IPS-18c (cell line): Measurements from ENCODE around the gene CHCT1.
"Not testable (repeated sequence)": the region's sequence is repeated elsewhere in the genome, so short reads cannot be mapped to it uniquely, and the experiment has no call there.

Source experiments
- H3K4me3 ChIP-seq: 2 replicates; pipeline ENCODE4 v1.7.0; 2013; ENCODE audit warnings: low read depth, mild to moderate bottlenecking, low read length, moderate library complexity; ENCODE audit not compliant: insufficient read depth
- H3K9me3 ChIP-seq: one replicate; pipeline ENCODE4 v1.6.1; 2013; ENCODE audit warnings: mild to moderate bottlenecking, low read length, moderate library complexity; ENCODE audit not compliant: control insufficient read depth, insufficient read depth

The CHCT1 gene

DNA sequence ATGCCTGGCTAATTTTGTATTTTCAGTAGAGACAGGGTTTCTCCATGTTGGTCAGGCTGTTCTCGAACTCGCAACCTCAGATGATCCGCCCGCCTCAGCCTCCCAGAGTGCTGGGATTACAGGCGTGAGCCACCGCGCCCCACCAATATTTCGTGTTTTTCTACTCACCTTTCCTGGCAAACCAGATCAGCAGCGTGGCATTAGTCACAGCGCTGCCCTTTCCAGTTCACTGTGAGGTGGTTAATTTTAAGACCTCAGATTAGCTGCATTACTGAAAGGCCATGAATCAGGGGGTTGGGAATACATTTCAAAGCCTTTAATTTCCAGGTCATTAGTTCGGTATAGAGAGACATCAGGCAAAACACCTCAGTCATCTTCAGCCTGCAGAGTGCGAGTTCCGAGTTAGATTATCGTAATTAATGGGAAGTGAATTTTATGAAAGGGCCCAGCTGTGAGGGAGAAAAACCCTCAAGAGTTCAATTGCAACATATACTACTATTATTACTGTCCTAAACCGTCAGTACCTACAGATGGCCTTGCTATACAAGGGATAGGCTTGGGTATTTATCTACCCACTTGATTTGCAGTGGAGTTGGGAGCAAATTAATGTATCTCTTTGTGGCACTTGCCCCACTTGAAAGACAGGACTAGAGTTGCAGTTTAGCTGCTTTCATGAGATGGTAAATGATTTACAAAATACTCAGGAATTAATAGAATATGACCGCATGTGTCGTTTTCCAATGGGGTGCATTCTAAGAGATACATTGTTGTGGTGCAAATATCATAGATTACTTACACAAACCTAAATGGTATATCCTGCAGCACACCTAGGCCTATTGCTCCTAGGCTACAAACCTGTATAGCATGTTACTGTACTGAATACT, 28.2 kb upstream of the CHCT1 start:
- Histone ChIP-seq H3K4me3 (no peak overlapping the region), H3K9me3 (no peaks in the 10 kb centered on the region)

DNA sequence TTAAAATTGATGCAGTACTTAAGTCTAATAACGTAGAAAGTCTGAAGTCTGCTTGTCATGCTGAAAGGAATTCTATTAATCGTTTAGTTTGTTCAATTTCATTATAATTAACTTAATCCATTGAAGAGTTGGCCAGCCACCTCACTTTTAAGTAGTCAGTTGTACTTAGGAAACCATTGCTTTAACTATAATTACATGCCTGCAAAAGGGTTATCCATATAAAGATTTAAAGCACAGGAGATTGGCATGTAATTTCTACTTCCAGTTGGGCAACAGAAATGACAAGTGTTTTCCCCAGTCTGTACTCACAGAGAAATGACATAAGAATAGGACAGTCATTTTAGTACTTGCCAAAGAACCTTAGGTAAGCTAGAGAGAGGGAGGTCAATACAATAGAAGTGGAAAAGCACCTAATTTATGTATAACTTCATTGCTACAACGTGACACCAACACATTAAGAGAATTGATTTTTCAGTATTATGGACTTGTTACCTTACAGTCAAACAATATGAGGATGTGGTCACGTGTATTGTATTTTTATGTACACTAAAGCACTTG, 26.7 kb upstream of the CHCT1 start:
- H3K4me3 ChIP-seq, result no peak overlapping the region
- peaks cover 2% of the 10 kb centered on the region for H3K9me3 ChIP-seq

DNA sequence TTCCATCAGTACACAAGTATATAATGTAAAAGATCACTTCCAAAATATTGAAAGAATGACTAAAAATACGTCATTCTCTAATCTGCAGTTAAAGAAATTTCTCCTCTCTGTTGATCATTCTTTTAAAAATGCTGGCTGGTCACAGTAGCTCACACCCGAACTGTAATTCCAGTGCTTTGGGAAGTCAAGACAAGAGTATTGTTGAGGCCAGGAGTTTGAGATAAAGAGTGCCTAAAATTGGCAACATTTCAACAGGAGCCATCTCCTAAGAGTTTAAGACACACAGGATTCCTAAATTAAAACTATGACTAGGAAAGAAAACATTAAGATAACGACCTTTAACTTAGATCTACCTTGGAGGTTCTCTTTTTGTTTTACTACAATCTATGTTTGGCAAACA, 25.9 kb upstream of the CHCT1 start:
- H3K9me3 ChIP-seq, result peaks cover 2% of the 10 kb centered on the region
- H3K4me3 ChIP-seq, result no peak overlapping the region

DNA sequence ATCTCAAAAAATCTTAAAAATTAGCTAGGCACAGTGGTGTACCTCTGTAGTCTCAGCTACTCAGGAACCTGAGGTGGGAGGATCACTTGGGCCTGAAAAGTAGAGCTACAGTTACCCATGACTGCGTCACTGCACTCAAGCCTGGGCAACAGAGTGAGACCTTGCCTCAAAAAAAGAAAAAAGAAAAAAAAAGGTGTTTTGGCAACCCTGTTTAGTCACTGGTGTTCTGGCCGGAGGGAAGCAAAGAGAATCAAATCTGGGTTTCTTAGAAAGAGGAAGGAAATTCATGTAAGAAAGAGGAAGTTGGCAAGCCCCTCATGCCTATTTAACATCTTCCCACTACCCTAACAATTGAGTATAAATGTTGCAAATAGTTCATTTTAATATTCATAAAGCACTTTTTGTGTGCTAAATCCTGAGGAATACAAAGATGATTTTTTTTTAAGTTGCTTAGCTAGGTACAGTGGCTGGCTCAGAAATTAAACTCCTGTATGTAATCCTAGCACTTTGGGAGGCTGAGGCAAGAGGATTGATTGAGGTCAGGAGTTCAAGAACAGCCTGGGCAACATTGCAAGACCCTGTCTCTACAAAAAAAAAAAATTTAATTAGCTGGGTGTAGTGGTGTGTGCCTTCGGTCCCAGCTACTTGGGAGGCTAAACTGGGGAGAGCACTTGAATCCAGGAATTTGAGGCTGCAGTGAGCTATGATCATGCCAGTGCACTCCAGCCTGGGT, 23.9 kb upstream of the CHCT1 start:
- Histone ChIP-seq H3K4me3 (no peak overlapping the region), H3K9me3 (peaks cover 2% of the 10 kb centered on the region)

DNA sequence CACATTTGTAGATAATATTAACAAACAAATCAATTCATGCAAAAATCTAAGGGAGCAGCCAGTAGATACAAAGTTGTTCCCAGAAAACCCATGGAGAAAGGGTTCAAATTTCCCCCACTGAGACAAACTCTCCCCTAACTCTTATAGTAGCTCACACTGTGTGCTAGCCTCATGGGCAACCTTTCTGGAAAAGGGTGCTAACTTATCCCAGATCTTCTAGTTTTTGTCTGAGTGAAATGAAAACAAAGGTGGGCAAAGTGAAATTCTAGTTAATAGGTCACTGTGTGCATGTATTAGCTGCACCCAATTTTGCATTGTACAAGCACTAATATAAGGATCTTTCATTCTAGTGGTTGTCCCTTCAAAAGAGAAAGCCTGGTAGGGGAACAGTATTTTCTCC, 20.5 kb upstream of the CHCT1 start:
- H3K4me3 ChIP-seq, result no peak overlapping the region
- H3K9me3 ChIP-seq, result peaks cover 2% of the 10 kb centered on the region

DNA sequence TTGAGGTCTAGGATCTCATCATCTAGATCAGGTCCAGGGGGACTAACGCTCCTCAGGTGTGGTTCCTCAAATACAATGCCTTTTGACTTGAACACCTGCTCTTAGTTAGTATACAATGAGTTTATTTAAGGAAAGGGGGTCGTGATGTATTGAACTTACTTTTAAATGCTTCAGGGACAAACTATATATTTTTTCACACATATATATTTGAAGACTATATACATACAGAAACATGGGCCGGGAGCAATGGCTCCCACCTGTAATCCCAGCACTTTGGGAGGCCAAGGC, 18.8 kb upstream of the CHCT1 start:
- H3K4me3 ChIP-seq, result no peak overlapping the region
- H3K9me3 ChIP-seq, result peaks cover 2% of the 10 kb centered on the region

DNA sequence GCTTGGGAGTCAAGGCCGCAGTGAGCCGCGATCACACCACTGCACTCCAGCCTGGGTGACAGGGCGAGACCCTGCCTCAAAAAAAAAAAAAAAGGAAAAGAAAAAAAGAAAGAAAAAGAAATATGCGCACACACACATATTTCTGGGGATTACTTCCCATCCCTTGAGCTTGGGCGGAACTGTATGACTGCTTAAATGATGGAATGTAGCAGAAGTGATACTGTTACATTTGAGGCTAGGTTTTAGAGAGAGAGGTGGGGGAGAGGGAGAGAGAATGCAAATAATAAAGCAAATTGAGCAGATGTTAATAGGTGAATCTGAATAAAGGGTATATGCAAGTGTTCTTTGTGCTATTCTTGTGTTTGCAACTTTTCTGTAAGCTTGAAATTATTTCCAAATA, 18.3 kb upstream of the CHCT1 start:
- H3K4me3 ChIP-seq, result no peak overlapping the region
- H3K9me3 ChIP-seq, result peaks cover 2% of the 10 kb centered on the region

DNA sequence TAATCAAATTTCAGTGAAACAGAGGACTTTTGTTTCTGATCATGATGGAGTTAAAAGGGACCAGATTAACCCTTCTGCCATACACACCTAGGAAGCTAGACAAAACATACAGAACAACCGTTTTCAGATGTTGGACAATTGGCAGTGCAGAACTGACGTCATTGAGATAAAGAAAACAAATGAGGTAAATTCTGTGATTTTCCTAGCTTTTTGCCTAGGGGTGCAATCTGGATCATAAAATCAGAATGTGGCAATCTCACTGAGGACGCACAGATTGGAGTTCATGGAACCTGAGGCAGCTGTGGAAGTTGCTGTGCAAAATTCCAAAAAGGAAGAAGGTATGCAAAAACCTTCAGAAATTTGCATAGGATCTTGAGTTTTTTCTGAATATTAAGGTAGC, 15.4 kb upstream of the CHCT1 start:
- no peaks in the 10 kb centered on the region for H3K9me3 ChIP-seq
- H3K4me3 ChIP-seq, result no peak overlapping the region

DNA sequence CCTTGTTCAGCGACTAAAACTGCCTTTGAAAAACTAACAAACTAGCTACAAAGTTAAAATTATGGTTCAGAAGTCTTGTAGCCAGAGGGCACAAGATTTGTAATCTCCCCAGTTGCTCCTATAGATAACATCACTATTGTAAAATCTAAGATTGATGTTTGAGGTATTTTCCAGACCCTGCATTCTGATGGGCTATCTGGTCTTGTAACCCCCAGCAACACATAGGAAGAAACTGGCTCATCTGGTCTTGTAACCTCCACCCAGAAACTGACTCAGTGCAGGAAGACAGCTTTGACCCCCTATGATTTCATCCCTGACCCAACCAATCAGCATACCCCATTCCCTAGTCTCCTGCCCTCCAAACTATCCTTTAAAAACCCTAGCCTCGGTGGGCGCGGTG, 12.3 kb upstream of the CHCT1 start:
- no peak overlapping the region for H3K4me3 ChIP-seq

DNA sequence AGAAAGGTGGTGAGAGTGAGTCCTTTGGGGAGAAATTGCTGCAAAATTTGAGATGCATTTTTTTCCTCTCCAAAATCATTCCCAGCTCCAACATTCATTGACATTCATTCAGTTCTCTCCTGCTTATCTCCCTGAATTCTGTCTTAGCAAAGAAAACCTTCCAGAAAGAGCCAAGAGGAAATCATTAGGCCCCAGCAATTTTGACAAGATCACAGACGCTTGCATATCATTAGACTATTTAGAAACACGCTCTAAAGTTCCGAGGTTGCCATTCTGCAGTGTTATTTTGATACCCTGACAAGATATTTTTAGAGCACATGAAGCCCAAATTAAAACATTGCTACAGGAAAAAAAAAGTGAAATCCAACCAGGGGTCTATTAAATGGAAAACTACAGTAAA, 9.6 kb upstream of the CHCT1 start:
- H3K4me3 ChIP-seq, result no peak overlapping the region
- H3K9me3 ChIP-seq, result no peaks in the 10 kb centered on the region

More for the DNA sequence above, 12.3 kb upstream of the CHCT1 start:
- H3K9me3 ChIP-seq, result no peaks in the 10 kb centered on the region

DNA sequence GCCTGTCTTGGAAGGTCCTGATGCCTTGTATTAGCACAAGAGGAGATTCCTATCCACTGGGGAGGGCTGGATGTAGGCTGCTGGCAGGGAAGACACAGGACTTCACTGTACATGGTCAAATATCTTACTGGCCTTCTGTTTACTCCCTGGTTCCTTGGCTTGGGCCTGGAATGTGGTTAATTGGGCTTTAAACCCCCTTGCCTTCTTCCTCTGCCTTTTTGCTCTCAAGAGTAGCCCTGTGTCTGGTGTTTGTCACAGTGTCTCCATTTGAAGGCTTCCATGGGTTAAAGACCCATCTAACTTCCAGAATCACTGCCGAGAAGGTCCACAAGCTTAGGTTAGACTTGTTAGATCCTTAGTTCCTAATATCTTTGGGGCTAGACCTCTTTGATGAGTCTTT, 7.1 kb upstream of the CHCT1 start:
- no peak overlapping the region for H3K4me3 ChIP-seq
- no peaks in the 10 kb centered on the region for H3K9me3 ChIP-seq

DNA sequence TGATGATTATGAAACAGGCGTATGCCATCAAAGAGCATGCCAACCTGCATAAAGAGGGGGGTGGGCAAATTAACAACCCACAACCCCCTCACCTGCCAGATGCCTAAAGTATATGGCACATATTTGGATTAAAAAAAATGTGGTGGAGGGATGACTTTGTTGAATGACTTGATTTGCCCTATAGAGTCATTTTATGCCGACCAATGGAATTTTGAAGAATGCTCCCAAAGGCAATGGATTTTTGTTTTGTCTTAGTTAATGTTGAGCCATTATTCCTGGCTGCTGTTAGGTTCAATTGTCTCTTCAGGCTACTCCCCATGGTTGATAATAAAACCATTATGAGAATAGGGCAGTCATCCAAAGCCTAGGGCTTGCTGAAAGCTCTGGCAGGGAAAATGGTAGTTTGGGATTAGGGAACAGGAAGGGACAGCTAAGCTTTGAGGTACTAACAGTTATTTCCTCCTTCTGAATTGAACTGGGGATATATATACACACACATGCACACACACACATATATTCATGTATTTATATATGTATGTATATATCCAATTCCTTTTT, 5.8 kb upstream of the CHCT1 start:
- Histone ChIP-seq H3K4me3 (no peak overlapping the region), H3K9me3 (no peaks in the 10 kb centered on the region)

DNA sequence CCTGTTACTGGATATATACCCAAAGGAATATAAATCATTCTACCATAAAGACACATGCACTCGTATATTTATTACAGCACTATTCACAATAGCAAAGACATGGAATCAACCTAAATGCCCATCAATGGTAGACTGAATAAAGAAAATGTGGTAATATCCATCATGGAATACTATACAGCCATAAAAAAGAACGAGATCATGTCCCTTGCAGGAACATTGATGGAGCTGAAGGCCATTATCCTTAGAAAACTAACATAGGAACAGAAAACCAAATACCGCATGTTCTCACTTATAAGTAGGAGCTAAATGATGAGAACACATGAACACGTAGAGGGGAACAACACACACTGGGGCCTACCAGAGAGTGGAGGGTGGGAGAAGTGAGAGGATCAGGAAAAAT, 3.3 kb upstream of the CHCT1 start:
- not testable (repeated sequence) for H3K4me3 ChIP-seq, H3K9me3 ChIP-seq

DNA sequence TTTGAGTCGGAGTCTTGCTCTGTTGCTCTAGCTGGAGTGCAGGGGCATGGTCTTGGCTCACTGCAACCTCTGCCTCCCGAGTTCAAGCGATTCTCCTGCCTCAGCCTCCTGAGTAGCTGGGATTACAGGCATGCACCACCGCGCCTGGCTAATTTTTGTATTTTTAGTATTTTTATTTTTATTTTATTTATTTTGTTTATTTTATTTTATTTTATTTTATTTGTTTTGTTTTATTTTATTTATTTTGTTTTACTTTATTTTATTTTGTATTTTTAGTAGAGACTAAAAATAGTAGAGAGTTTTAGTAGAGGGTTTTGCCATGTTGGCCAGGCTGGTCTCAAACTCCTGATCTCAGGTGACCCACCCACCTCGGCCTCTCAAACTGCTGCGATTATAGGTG, 2.4 kb upstream of the CHCT1 start:
- H3K4me3 ChIP-seq, H3K9me3 ChIP-seq: not testable (repeated sequence)

DNA sequence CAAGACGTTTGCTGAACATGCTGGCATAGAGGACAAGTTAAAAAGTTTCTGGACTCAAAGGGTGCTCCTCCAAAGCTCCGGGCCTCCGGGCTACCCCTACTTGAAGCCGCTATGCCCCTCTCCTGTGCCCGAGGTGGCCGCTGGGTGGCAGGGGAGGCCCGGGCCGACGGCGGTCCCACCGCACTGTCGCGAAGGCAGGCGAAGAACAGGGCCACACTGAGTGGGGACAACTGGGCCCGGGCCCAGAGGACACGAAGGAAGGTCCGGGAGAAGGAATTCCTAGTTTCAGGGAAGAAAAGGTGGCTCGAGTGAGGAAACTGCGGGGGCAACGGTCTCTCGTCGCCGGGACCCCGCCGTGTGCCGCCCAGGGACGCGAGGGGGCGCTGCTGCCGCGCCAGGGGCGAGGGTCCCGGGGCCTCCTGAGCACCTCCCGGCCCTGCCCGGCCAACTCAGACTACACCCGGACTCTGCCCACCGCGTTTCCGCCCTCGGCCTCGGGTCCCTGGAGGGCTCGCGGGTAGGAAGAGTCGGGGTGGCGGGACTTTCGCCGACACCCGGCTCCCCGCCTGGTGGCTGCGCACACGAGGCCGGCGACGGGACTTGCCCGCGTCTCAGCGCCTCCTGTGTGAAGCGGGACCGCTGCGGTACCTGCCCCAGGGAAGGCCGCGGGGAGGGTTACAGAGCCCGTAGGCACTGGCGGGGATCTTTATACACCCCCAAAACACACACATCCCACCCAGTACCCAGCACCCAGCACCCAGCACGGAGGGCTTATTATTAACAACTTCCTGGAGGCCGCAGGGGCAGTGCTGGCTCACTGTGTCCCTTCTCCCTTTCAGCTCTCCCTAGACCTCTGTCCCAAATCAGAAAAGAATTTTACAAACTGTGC, 772 bp upstream of the CHCT1 start:
- Histone ChIP-seq H3K9me3 (no peaks in the 10 kb centered on the region), H3K4me3 (peak overlapping the region; percentile 76)

DNA sequence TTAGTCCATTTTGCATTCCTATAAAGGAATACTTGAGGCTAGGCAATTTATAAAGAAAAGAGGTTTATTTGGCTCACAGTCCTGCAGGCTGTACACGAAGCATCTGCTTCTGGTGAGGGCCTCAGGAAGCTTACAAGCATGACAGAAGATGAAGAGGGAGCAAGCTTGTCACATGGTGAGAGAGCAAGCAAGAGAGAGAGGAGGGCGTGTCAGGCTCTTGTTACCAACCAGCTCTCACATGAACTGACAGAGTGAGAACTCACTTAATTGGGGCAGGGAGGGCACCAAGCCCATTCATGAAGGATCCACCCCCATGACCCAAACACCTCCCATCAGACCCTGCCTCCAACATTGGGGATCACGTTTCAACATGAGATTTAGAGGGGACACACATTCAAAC, 1.6 kb downstream of the CHCT1 start:
- no peaks in the 10 kb centered on the region for H3K9me3 ChIP-seq

DNA sequence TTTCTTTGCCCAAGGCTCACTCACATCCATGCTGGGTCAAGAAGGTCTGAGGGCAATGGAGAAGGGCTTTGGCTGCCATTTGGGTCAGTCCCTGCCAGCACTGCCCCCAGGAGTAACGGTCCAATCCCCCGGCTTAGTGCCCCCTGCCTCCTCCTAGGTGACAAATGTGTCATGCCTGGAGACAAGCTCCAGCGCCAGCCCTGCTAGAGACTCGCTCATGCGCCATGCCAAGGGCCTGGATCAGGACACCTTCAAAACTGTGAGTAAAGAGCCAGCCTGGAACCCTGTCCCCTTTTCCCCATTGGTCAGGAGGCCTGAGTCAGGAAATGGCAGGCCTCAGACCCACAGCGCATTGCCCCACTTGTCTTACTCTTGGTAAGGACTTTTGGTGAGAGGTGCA, 3.3 kb downstream of the CHCT1 start:
- H3K9me3 ChIP-seq, result no peaks in the 10 kb centered on the region
- H3K4me3 ChIP-seq, result no peak overlapping the region

More for the DNA sequence above, 1.6 kb downstream of the CHCT1 start:
- H3K4me3 ChIP-seq, result no peak overlapping the region
